VCaP (cell line): ENCODE results near the gene KRTAP3-3.

Experiments
- H3K27ac ChIP-seq: fragments of 450-650 bp; 2 replicates; pipeline ENCODE4 v1.5.1; 2017
- TF ChIP-seq, protein P1 (sequence below): fragments of 450-650 bp; conservative IDR thresholded peaks from 2 replicates; pipeline ENCODE4 v1.5.1; 2017; ENCODE audit warnings: mild to moderate bottlenecking, moderate library complexity

The KRTAP3-3 gene

DNA sequence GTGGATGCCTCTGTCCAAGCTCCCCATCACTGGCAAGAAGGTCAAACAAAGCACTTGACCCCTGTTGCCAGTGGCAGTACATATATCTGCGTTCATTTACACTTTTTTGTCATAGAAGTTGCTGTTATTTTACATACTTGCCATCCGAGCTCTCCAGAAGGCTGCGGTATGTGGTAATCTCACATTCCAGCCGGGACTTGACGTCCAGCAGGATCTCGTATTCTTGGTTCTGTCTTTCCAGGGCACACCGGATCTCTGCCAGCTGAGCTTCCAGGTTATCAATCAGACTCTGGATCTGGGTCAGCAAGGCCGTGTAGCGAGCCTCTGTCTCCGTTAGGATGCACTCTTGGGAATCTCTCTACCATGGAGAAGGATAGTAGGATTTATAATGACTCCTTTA, 33.8 kb downstream of the KRTAP3-3 start:
- H3K27ac ChIP-seq, result peak overlapping the region; percentile 97; the same call in 1 of the 2 replicates
- TF ChIP-seq, protein P1, sequence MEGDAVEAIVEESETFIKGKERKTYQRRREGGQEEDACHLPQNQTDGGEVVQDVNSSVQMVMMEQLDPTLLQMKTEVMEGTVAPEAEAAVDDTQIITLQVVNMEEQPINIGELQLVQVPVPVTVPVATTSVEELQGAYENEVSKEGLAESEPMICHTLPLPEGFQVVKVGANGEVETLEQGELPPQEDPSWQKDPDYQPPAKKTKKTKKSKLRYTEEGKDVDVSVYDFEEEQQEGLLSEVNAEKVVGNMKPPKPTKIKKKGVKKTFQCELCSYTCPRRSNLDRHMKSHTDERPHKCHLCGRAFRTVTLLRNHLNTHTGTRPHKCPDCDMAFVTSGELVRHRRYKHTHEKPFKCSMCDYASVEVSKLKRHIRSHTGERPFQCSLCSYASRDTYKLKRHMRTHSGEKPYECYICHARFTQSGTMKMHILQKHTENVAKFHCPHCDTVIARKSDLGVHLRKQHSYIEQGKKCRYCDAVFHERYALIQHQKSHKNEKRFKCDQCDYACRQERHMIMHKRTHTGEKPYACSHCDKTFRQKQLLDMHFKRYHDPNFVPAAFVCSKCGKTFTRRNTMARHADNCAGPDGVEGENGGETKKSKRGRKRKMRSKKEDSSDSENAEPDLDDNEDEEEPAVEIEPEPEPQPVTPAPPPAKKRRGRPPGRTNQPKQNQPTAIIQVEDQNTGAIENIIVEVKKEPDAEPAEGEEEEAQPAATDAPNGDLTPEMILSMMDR, result no peak

DNA sequence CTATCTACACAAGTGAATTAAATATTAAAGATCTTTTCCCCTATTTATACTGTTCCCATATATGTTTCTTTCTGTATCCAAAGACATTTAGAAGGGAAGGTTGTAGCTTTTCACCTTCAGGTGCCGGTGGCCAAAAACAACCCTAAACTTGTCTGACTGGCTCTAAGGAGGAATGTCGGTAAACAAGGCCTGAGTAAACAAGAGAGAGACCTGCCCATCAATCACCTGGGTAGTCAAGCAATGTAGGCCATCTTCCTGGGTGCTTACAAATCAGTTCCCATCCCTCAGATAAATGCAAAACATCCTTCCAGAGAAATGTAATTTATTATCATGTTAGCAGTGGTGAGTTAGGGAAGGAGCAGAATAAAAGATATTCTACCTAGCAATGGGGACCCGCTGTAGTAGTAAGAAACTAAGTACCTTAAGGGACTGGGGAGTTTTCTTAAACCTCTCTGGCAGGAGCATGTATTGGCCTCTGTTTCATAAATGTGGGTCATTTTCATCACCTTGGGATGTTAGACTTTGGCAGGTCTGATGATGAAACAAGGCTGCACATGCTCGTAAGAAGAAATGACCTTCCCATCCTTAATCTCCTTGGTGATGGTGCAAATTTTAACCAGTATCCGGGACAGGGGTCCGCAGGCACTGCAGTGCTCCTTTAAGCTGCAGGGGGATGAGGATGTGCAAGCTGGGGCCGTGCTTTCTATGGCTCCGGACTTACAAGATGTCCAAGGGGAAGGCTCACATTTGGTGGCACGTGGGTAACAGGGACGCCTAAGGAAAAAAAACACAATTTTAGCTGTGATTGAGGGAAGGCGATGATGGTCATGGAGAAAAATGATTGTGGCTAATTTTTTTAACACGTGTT, 35.6 kb downstream of the KRTAP3-3 start:
- TF ChIP-seq, protein P1, result no peak
- H3K27ac ChIP-seq, result peak overlapping the region; percentile 97

- TF ChIP-seq, protein P1, result no peak
Observed at GRCh38 chr17:40956401-40957254, 37.3 kb downstream of the KRTAP3-3 start.

DNA sequence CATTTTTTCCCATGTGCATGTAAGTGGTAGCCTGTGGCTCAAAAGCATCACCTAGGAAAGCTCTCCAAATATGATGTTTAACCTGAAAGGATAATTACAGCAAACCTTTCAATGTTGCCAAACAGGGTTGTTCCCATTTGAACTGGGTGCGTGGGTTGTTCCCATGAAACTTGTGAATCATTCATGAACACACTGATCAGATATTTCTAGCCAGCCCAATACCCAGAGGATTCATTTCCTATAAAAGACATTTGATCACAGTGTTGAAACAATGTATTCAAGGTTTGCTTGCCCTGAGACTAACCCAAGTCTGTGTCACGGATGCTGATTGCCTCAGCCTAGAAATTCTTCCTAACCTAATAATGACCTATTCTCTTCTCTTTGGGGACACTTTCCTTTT, 40.1 kb downstream of the KRTAP3-3 start:
- no peak overlapping the region for H3K27ac ChIP-seq

More at GRCh38 chr17:40956401-40957254, 37.3 kb downstream of the KRTAP3-3 start:
- peak overlapping the region; percentile 97 for H3K27ac ChIP-seq

GRCh38 chr17:40952661-40953060, 41.3 kb downstream of the KRTAP3-3 start:
- TF ChIP-seq, protein P1, result no peak
- H3K27ac ChIP-seq, result no peak overlapping the region

More for the DNA sequence above, 40.1 kb downstream of the KRTAP3-3 start:
- TF ChIP-seq, protein P1, result no peak

GRCh38 chr17:40952154-40952553, 41.8 kb downstream of the KRTAP3-3 start:
- no peak overlapping the region for H3K27ac ChIP-seq
- TF ChIP-seq, protein P1, result no peak

GRCh38 chr17:40951011-40951622, 42.8 kb downstream of the KRTAP3-3 start:
- no peak overlapping the region for H3K27ac ChIP-seq
- TF ChIP-seq, protein P1, result no peak
